Measurements from ENCODE around the gene CCND1. TPM values are rescaled to one million over a fixed set of nuclear protein-coding genes. Genes with fewer than 3 reads are reported as not detected.

CCND1 gene
- total and polyA plus RNA-seq, 2 donors (not counting 1 experiment from before 2014, with no cell fraction given): 322 to 548 TPM

DNA sequence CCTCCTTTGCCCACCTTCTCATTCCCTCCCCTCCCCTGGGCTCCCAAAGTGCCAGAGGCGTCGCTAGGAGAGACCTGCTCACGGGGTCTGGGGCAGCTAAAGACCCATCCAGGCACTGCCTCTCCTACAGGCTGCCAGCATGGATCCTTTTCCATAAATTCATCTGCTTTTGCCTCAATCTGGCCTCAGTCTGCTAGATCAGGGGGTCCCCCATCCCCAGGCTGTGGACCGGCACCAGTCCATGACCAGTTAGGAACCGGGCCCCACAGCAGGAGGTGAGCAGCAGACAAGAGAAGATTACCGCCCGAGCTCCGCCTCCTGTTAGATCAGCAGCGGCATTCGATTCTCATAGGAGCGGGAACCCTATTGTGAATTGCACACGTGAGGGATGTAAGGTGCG, 21.9 kb downstream of the CCND1 start:
- Histone ChIP-seq H3K36me3 (ENCODE audit: control insufficient read depth, insufficient read depth, low read length) (peaks cover 8% of the 10 kb centered on the region), H3K27ac (ENCODE audit: insufficient read depth, low read length) (no peak overlapping the region), H3K27me3 (ENCODE audit: control insufficient read depth, insufficient read depth, low read length) (no peaks in the 10 kb centered on the region), H3K4me3 (replicated peaks in 1 of 4; ENCODE audit: control extremely low read depth in 1 of 4, insufficient read depth in 1 of 4, low read depth in 3 of 4, low read length in 4 of 4) (no peak overlapping the region), H3K79me2 (ENCODE audit: control insufficient read depth, insufficient read depth, low read length) (no peaks in the 10 kb centered on the region), H3K9me3 (ENCODE audit: control insufficient read depth, insufficient read depth, low read depth, low read length) (no peaks in the 10 kb centered on the region), H4K20me1 (ENCODE audit: control insufficient read depth, extremely low read depth, insufficient read depth, low read length) (no peaks in the 10 kb centered on the region), H3K4me2 (ENCODE audit: extremely low read depth, insufficient read depth, low read length) (no peak overlapping the region), H3K9ac (ENCODE audit: insufficient read depth, low read length) (no peak overlapping the region), H3K4me1 (ENCODE audit: control insufficient read depth, extremely low read depth, insufficient read depth, low read length) (no peaks in the 10 kb centered on the region), H2AFZ (ENCODE audit: low read length) (no peak overlapping the region)
- TF ChIP-seq, protein P1, sequence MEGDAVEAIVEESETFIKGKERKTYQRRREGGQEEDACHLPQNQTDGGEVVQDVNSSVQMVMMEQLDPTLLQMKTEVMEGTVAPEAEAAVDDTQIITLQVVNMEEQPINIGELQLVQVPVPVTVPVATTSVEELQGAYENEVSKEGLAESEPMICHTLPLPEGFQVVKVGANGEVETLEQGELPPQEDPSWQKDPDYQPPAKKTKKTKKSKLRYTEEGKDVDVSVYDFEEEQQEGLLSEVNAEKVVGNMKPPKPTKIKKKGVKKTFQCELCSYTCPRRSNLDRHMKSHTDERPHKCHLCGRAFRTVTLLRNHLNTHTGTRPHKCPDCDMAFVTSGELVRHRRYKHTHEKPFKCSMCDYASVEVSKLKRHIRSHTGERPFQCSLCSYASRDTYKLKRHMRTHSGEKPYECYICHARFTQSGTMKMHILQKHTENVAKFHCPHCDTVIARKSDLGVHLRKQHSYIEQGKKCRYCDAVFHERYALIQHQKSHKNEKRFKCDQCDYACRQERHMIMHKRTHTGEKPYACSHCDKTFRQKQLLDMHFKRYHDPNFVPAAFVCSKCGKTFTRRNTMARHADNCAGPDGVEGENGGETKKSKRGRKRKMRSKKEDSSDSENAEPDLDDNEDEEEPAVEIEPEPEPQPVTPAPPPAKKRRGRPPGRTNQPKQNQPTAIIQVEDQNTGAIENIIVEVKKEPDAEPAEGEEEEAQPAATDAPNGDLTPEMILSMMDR (conservative IDR thresholded peaks at IDR 0.05 in 1 of 2, IDR thresholded peaks at IDR 0.05 in 1 of 2; ENCODE audit: low read depth in 1 of 2, low read length in 2 of 2): no peak
- no peak for TF ChIP-seq EZH2 (IDR thresholded peaks at IDR 0.05; ENCODE audit: low read length, missing control alignments)
- DNase-seq (ENCODE audit: low read depth in 2 of 2): no peak

- H3K4me2 ChIP-seq (ENCODE audit: extremely low read depth, insufficient read depth, low read length): no peak overlapping the region
- H3K9me3 ChIP-seq (ENCODE audit: control insufficient read depth, insufficient read depth, low read depth, low read length): no peaks in the 10 kb centered on the region
- no peak for DNase-seq (ENCODE audit: low read depth in 2 of 2)
Measured at GRCh38 chr11:69663326-69663725, 22.4 kb downstream of the CCND1 start.

GRCh38 chr11:69664103-69664775, 23.3 kb downstream of the CCND1 start:
- peaks cover 8% of the 10 kb centered on the region for H3K36me3 ChIP-seq (ENCODE audit: control insufficient read depth, insufficient read depth, low read length)
- no peak overlapping the region for H3K4me3 ChIP-seq (replicated peaks in 1 of 4; ENCODE audit: control extremely low read depth in 1 of 4, insufficient read depth in 1 of 4, low read depth in 3 of 4, low read length in 4 of 4)
- H3K79me2 ChIP-seq (ENCODE audit: control insufficient read depth, insufficient read depth, low read length): peaks cover 2% of the 10 kb centered on the region

More at GRCh38 chr11:69663326-69663725, 22.4 kb downstream of the CCND1 start:
- Histone ChIP-seq H3K36me3 (ENCODE audit: control insufficient read depth, insufficient read depth, low read length) (peaks cover 8% of the 10 kb centered on the region), H3K9ac (ENCODE audit: insufficient read depth, low read length) (no peak overlapping the region), H3K4me1 (ENCODE audit: control insufficient read depth, extremely low read depth, insufficient read depth, low read length) (no peaks in the 10 kb centered on the region), H2AFZ (ENCODE audit: low read length) (no peak overlapping the region), H3K79me2 (ENCODE audit: control insufficient read depth, insufficient read depth, low read length) (no peaks in the 10 kb centered on the region), H3K27ac (ENCODE audit: insufficient read depth, low read length) (no peak overlapping the region), H3K4me3 (replicated peaks in 1 of 4; ENCODE audit: control extremely low read depth in 1 of 4, insufficient read depth in 1 of 4, low read depth in 3 of 4, low read length in 4 of 4) (no peak overlapping the region), H4K20me1 (ENCODE audit: control insufficient read depth, extremely low read depth, insufficient read depth, low read length) (no peaks in the 10 kb centered on the region), H3K27me3 (ENCODE audit: control insufficient read depth, insufficient read depth, low read length) (no peaks in the 10 kb centered on the region)
- TF ChIP-seq, protein P1 (conservative IDR thresholded peaks at IDR 0.05 in 1 of 2, IDR thresholded peaks at IDR 0.05 in 1 of 2; ENCODE audit: low read depth in 1 of 2, low read length in 2 of 2): no peak
- no peak for TF ChIP-seq EZH2 (IDR thresholded peaks at IDR 0.05; ENCODE audit: low read length, missing control alignments)

More at GRCh38 chr11:69664103-69664775, 23.3 kb downstream of the CCND1 start:
- Histone ChIP-seq H3K9me3 (ENCODE audit: control insufficient read depth, insufficient read depth, low read depth, low read length) (no peaks in the 10 kb centered on the region), H3K27ac (ENCODE audit: insufficient read depth, low read length) (no peak overlapping the region), H3K4me1 (ENCODE audit: control insufficient read depth, extremely low read depth, insufficient read depth, low read length) (no peaks in the 10 kb centered on the region), H4K20me1 (ENCODE audit: control insufficient read depth, extremely low read depth, insufficient read depth, low read length) (no peaks in the 10 kb centered on the region), H3K27me3 (ENCODE audit: control insufficient read depth, insufficient read depth, low read length) (no peaks in the 10 kb centered on the region), H3K4me2 (ENCODE audit: extremely low read depth, insufficient read depth, low read length) (no peak overlapping the region), H3K9ac (ENCODE audit: insufficient read depth, low read length) (no peak overlapping the region), H2AFZ (ENCODE audit: low read length) (no peak overlapping the region)
- DNase-seq (ENCODE audit: low read depth in 2 of 2): no peak
- TF ChIP-seq, protein P1 (conservative IDR thresholded peaks at IDR 0.05 in 1 of 2, IDR thresholded peaks at IDR 0.05 in 1 of 2; ENCODE audit: low read depth in 1 of 2, low read length in 2 of 2): no peak
- TF ChIP-seq EZH2 (IDR thresholded peaks at IDR 0.05; ENCODE audit: low read length, missing control alignments): no peak
